ENCODE data around the gene ATP10B. TPM values are rescaled to one million over a fixed set of nuclear protein-coding genes. Genes with fewer than 3 reads are reported as not detected.

The ATP10B gene
- total and polyA plus RNA-seq, 2 of the 8 experiments (the other 6 are each of a cell fraction or from before 2014, with no cell fraction given): 0.06 to 0.11 TPM

DNA sequence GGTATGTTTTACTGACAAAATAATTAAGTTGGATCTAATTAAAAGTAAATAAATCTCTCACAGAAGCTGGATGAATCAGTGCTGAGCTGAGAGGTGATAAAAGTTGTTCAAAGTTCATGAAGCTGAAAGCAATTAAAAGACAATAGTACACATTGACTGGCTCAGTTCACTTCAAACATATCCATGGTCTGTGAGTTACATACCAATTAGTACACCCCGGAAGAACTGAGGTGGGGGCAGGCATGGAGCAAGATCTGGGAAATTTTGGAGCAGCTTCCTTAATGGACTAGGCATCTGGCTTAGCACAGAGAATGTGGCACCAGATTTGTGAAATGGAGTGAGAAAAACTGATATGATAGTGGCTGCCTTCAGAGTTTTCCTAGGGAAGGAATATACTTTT lies 152.7 kb downstream of the ATP10B start:
- Histone ChIP-seq H3K4ac (replicated peaks; ENCODE audit: insufficient read length, low read depth, low read length) (no peak overlapping the region), H3K27me3 (replicated peaks in 1 of 4; ENCODE audit: control insufficient read depth in 3 of 4, extremely low read depth in 1 of 4, insufficient read depth in 3 of 4, low read length in 3 of 4) (no peaks in the 10 kb centered on the region), H2BK20ac (ENCODE audit: low read length) (no peak overlapping the region), H2AK5ac (ENCODE audit: low read depth, low read length) (no peak overlapping the region), H3K23ac (ENCODE audit: insufficient read length) (no peak overlapping the region), H3K79me1 (ENCODE audit: low read depth, low read length) (no peaks in the 10 kb centered on the region), H2AFZ (ENCODE audit: low read length) (no peak overlapping the region), H4K20me1 (replicated peaks in 1 of 2; ENCODE audit: control insufficient read depth in 1 of 2, insufficient read depth in 2 of 2, low read length in 2 of 2) (no peaks in the 10 kb centered on the region), H2BK15ac (ENCODE audit: low read length) (no peak overlapping the region), H4K91ac (replicated peaks; ENCODE audit: insufficient read length, low read length) (no peak overlapping the region), H3K4me2 (ENCODE audit: insufficient read depth in 1 of 2, low read depth in 2 of 2, low read length in 2 of 2) (no peak overlapping the region), H3K79me2 (ENCODE audit: control insufficient read depth in 1 of 2, insufficient read depth in 2 of 2, low read length in 2 of 2) (no peaks in the 10 kb centered on the region), H4K5ac (ENCODE audit: insufficient read length, low read depth, low read length) (no peak overlapping the region), H3K9me3 (ENCODE audit: insufficient read depth in 2 of 2, low read depth in 1 of 2, low read length in 1 of 2) (no peaks in the 10 kb centered on the region; a peak in 1 of 4 replicates), H3K14ac (ENCODE audit: insufficient read length) (no peak overlapping the region), H2BK12ac (ENCODE audit: low read depth, low read length) (no peak overlapping the region), H3K4me3 (ENCODE audit: extremely low read depth in 1 of 4, insufficient read depth in 2 of 4, low read depth in 3 of 4, low read length in 4 of 4) (no peak overlapping the region), H3K9ac (replicated peaks in 1 of 4; ENCODE audit: extremely low read depth in 1 of 4, low read depth in 3 of 4, low read length in 3 of 4) (no peak overlapping the region), H3K18ac (ENCODE audit: extremely low read depth, low read length) (no peak overlapping the region), H2BK120ac (replicated peaks; ENCODE audit: low read depth, low read length) (no peak overlapping the region), H3K56ac (replicated peaks; ENCODE audit: insufficient read length, low read depth, low read length) (no peak overlapping the region), H2BK5ac (ENCODE audit: low read depth, low read length) (no peak overlapping the region), H4K8ac (ENCODE audit: extremely low read depth, insufficient read depth, low read length) (no peak overlapping the region), H3K4me1 (replicated peaks in 1 of 4; ENCODE audit: control insufficient read depth in 3 of 4, insufficient read depth in 4 of 4, low read length in 3 of 4) (no peaks in the 10 kb centered on the region), H3K27ac (ENCODE audit: low read depth, low read length) (no peak overlapping the region), H3K36me3 (ENCODE audit: control insufficient read depth in 2 of 4, insufficient read depth in 4 of 4, low read length in 3 of 4) (no peaks in the 10 kb centered on the region), H3K23me2 (ENCODE audit: low read depth, low read length) (no peaks in the 10 kb centered on the region)
- CTCF ChIA-PET (ENCODE audit: partially characterized antibody): interaction anchor here (1.9 kb wide), 1 partner anchor 16 kb away, joined by 4 read pairs; no protein-coding TSS in a partner anchor
- FAIRE-seq (no peak), DNase-seq (ENCODE audit: low read depth in 1 of 2, low spot score in 2 of 2) (no peak)
- 93% methylated on average over 1 of the region's 1 CpG; no CpG with 5 or more reads in 1 of the 2 experiments for WGBS, 2 experiments (ENCODE audit: extremely low coverage in 1 of 2, insufficient coverage in 1 of 2, insufficient read length in 1 of 2, insufficient replicate concordance in 2 of 2, low coverage in 1 of 2, low lambda C conversion rate in 2 of 2, missing lambda C conversion rate in 1 of 2)
- POLR2A ChIA-PET (ENCODE audit: partially characterized antibody): no interaction called here
- TF ChIP-seq SAP30 (IDR thresholded peaks at IDR 0.05; ENCODE audit: insufficient read depth, insufficient replicate concordance, low read length): no peak
- TF ChIP-seq, protein P1, sequence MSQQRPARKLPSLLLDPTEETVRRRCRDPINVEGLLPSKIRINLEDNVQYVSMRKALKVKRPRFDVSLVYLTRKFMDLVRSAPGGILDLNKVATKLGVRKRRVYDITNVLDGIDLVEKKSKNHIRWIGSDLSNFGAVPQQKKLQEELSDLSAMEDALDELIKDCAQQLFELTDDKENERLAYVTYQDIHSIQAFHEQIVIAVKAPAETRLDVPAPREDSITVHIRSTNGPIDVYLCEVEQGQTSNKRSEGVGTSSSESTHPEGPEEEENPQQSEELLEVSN (IDR thresholded peaks at IDR 0.05): no peak
- TF ChIP-seq NRF1 (IDR thresholded peaks at IDR 0.05; ENCODE audit: low read depth, low read length): no peak
- TF ChIP-seq CHD1 (IDR thresholded peaks at IDR 0.05; ENCODE audit: low read depth, low read length): no peak

All from H1 (cell line).